SK-N-SH (cell line): Measurements from ENCODE around the gene ZP1. TPM values are rescaled to one million over a fixed set of nuclear protein-coding genes. Genes with fewer than 3 reads are reported as not detected.

Source experiments
- CTCF ChIA-PET: fragments of 300-600, 350-600 bp; formaldehyde crosslinking; extraction: SDS; loops from one replicate; lab custom pipeline; 2021; lab: Yijun Ruan, JAX
- POLR2A ChIA-PET: fragments of 350-600 bp; sonication (Branson Sonifier 250); formaldehyde crosslinking; extraction: SDS; loops from one replicate; lab custom pipeline; 2020; ENCODE audit warnings: antibody characterized with exemption, inconsistent platforms; lab: Yijun Ruan, JAX
- DNase-seq: peaks from one replicate; pipeline ENCODE4 v3.0.0; 2012
- H2AFZ ChIP-seq: fragments of 200-600 bp; sonication (generic); 2 replicates; pipeline ENCODE4 v1.8.1; 2016; ENCODE audit warnings: antibody characterized with exemption, mild to moderate bottlenecking, low read depth
- H3F3A ChIP-seq: fragments of 200-600 bp; sonication (generic); replicated peaks from 2 replicates; pipeline ENCODE3; 2016; ENCODE audit warnings: antibody characterized with exemption, mild to moderate bottlenecking; ENCODE audit not compliant: insufficient read depth
- H3K27ac ChIP-seq, 2 experiments: fragments of 200-500 bp in 1 of 2; fragments of 200-600 bp in 1 of 2; sonication (Bioruptor generic) in 1 of 2; sonication (generic), shearing (Covaris generic) in 1 of 2; 2 replicates each; pipeline versions ENCODE4 v1.5.1 to v1.6.1; 2014 to 2016; ENCODE audit warnings: low read depth in 2 of 2, inconsistent platforms in 1 of 2, low read length in 1 of 2, mild to moderate bottlenecking in 1 of 2, mixed read lengths in 1 of 2
- H3K27me3 ChIP-seq: fragments of 200-600 bp; sonication (generic), shearing (Covaris generic); 2 replicates; pipeline ENCODE4 v1.6.1; 2016; ENCODE audit warnings: mixed run types; ENCODE audit not compliant: insufficient read depth
- H3K36me3 ChIP-seq, 2 experiments: fragments of 200-500 bp in 1 of 2; fragments of 200-600 bp in 1 of 2; sonication (Bioruptor generic) in 1 of 2; sonication (generic) in 1 of 2; replicated peaks in 1 of 2; 2 replicates each; pipeline versions ENCODE3 to v1.5.1; 2014 to 2016; ENCODE audit warnings: low read length in 1 of 2, mild to moderate bottlenecking in 1 of 2; ENCODE audit not compliant: insufficient read depth in 2 of 2, control insufficient read depth in 1 of 2
- H3K4me1 ChIP-seq, 2 experiments: fragments of 200-500 bp in 1 of 2; fragments of 200-600 bp in 1 of 2; sonication (Bioruptor generic) in 1 of 2; sonication (generic), shearing (Covaris generic) in 1 of 2; 2 replicates each; pipeline versions ENCODE4 v1.5.1 to v1.6.1; 2014 to 2016; ENCODE audit warnings: low read depth in 1 of 2, low read length in 1 of 2, mixed run types in 1 of 2; ENCODE audit not compliant: insufficient read depth in 2 of 2, control insufficient read depth in 1 of 2
- H3K4me2 ChIP-seq: fragments of 200-600 bp; sonication (generic), shearing (Covaris generic); 2 replicates; pipeline ENCODE4 v1.6.1; 2017; ENCODE audit warnings: mixed run types
- H3K4me3 ChIP-seq, 2 experiments: fragments of 200-500 bp in 1 of 2; fragments of 200-600 bp in 1 of 2; sonication (Bioruptor generic) in 1 of 2; sonication (generic), shearing (Covaris generic) in 1 of 2; 2 replicates each; pipeline versions ENCODE4 v1.5.1 to v1.8.1; 2014 to 2016; ENCODE audit warnings: low read depth in 2 of 2, inconsistent platforms in 1 of 2, low read length in 1 of 2, mild to moderate bottlenecking in 1 of 2, mixed read lengths in 1 of 2, moderate library complexity in 1 of 2
- H3K79me2 ChIP-seq: fragments of 200-600 bp; sonication (generic); 2 replicates; pipeline ENCODE4 v1.8.1; 2017; ENCODE audit warnings: mild to moderate bottlenecking; ENCODE audit not compliant: insufficient read depth
- H3K9ac ChIP-seq: fragments of 200-600 bp; sonication (generic); 2 replicates; pipeline ENCODE4 v1.6.1; 2017; ENCODE audit warnings: mixed run types
- H3K9me2 ChIP-seq: fragments of 200-600 bp; sonication (generic); 2 replicates; pipeline ENCODE4 v1.6.1; 2017; ENCODE audit warnings: mixed run types
- H3K9me3 ChIP-seq: fragments of 200-600 bp; sonication (generic); 2 replicates; pipeline ENCODE4 v1.6.1; 2017; ENCODE audit warnings: mixed run types, mild to moderate bottlenecking, moderate library complexity
- H4K20me1 ChIP-seq: fragments of 200-600 bp; sonication (generic); 2 replicates; pipeline ENCODE4 v1.6.1; 2017; ENCODE audit warnings: mild to moderate bottlenecking, mixed run types; ENCODE audit not compliant: insufficient read depth
- ELF1 ChIP-seq: IDR thresholded peaks from 2 replicates; pipeline ENCODE4 v1.4.0; 2012
- EP300 ChIP-seq, 2 experiments: IDR thresholded peaks; 2 replicates each; pipeline versions ENCODE4 v1.4.0 to v1.6.1; 2012; ENCODE audit warnings: borderline replicate concordance in 1 of 2, low read depth in 1 of 2, low read length in 1 of 2
- EZH2phosphoT487 ChIP-seq: fragments of 200-600 bp; sonication (generic); IDR thresholded peaks from 2 replicates; pipeline ENCODE4 v1.6.1; 2017; ENCODE audit warnings: low read depth, mixed run types, mild to moderate bottlenecking, antibody characterized with exemption, moderate library complexity, borderline replicate concordance
- FOXM1 ChIP-seq: IDR thresholded peaks from 2 replicates; pipeline ENCODE4 v1.4.0; 2012; ENCODE audit warnings: low read depth, mild to moderate bottlenecking
- JUND ChIP-seq: IDR thresholded peaks from 2 replicates; pipeline ENCODE4 v1.4.0; 2012
- MEF2A ChIP-seq: IDR thresholded peaks from 2 replicates; pipeline ENCODE4 v1.4.0; 2012; ENCODE audit warnings: low read depth, borderline replicate concordance
- MXI1 ChIP-seq: IDR thresholded peaks from 2 replicates; pipeline ENCODE4 v1.6.1; 2012; ENCODE audit warnings: mild to moderate bottlenecking, low read depth, low read length, improper control_type of control experiment
- RCOR1 ChIP-seq: fragments of 150-350 bp; IDR thresholded peaks from 2 replicates; pipeline ENCODE4 v1.6.1; 2017; ENCODE audit warnings: antibody characterized with exemption, low read length
- SIN3A ChIP-seq: IDR thresholded peaks from 2 replicates; pipeline ENCODE4 v1.6.1; 2012; ENCODE audit warnings: low read depth, mild to moderate bottlenecking, low read length, moderate library complexity, borderline replicate concordance
- WGBS: methylation state at CpG from one replicate; pipeline ENCODE4 v1.1.6; 2017; ENCODE audit warnings: low lambda C conversion rate; 5-methylcytosine and 5-hydroxymethylcytosine counted together
- polyA plus RNA-seq, 3 experiments: library from polyadenylated mRNA; depleted of rRNA; stranded (reverse); fragments of >200 nt; gene quantifications; 2 replicates each; pipeline ENCODE4 v1.2.3, GENCODE V29; 2012
- TF ChIP-seq, protein P1 (sequence below): IDR thresholded peaks from 2 replicates; pipeline ENCODE4 v1.4.0; 2012; ENCODE audit warnings: low read depth
- TF ChIP-seq, protein P2 (sequence below): fragments of 150-350 bp; IDR thresholded peaks from 2 replicates; pipeline ENCODE4 v1.6.1; 2016; ENCODE audit warnings: mild to moderate bottlenecking, low read depth, low read length
- TF ChIP-seq, protein P3 (sequence below): IDR thresholded peaks from 2 replicates; pipeline ENCODE4 v1.4.0; 2012; ENCODE audit warnings: low read depth, borderline replicate concordance
- TF ChIP-seq, protein P4 (sequence below): IDR thresholded peaks from 2 replicates; pipeline ENCODE4 v1.6.1; 2012; ENCODE audit warnings: mild to moderate bottlenecking, low read depth, low read length, moderate library complexity
- TF ChIP-seq, protein P5 (sequence below): fragments of 200-600 bp; sonication (generic); IDR thresholded peaks from 2 replicates; pipeline ENCODE4 v1.6.1; 2017; ENCODE audit warnings: antibody characterized with exemption, mild to moderate bottlenecking, moderate library complexity

The ZP1 gene
- polyA plus RNA-seq, 1 of the 3 experiments (the other 2 are of a cell fraction) = not detected

DNA sequence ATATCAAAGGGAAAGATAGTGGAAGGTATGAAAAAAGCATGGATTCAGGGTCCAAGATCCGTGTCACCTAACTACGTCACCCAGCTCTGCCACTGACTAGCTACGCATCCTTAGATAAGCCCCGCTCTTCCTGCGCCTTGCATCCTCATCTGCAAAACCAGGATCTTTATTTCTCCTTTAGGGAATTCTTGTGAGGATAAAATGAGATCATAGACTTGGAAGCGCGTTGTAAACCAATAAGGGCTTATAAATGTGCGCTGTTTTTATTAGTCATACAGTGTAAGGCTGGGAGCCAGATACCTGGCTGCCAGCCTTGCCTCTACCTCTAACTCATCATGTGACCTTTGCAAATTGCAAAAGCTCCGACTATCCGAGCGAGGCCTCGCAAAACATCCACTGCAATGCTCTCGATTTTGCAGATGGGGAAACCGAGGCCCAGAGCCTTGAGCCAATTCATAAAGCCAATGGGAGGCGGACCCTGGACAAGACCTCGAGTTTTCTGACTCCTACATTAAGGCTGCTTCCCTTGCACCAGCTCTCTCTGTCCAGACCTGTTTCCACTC lies 38.3 kb downstream of the ZP1 start:
- TF ChIP-seq FOXM1 (no peak), MEF2A (no peak), EP300 (IDR thresholded peaks at IDR 0.05; ENCODE audit: borderline replicate concordance in 1 of 2, low read depth in 1 of 2, low read length in 1 of 2) (no peak), MXI1 (peak; percentile 15; the same call in 1 of the 2 replicates), RCOR1 (no peak)
- TF ChIP-seq, protein P1, sequence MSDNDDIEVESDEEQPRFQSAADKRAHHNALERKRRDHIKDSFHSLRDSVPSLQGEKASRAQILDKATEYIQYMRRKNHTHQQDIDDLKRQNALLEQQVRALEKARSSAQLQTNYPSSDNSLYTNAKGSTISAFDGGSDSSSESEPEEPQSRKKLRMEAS = no peak
- TF ChIP-seq, protein P2, sequence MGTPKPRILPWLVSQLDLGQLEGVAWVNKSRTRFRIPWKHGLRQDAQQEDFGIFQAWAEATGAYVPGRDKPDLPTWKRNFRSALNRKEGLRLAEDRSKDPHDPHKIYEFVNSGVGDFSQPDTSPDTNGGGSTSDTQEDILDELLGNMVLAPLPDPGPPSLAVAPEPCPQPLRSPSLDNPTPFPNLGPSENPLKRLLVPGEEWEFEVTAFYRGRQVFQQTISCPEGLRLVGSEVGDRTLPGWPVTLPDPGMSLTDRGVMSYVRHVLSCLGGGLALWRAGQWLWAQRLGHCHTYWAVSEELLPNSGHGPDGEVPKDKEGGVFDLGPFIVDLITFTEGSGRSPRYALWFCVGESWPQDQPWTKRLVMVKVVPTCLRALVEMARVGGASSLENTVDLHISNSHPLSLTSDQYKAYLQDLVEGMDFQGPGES = no peak
- TF ChIP-seq, protein P3, sequence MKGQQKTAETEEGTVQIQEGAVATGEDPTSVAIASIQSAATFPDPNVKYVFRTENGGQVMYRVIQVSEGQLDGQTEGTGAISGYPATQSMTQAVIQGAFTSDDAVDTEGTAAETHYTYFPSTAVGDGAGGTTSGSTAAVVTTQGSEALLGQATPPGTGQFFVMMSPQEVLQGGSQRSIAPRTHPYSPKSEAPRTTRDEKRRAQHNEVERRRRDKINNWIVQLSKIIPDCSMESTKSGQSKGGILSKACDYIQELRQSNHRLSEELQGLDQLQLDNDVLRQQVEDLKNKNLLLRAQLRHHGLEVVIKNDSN = peak; percentile 61; the same call in 1 of the 2 replicates
- Histone ChIP-seq H3K27ac (peak overlapping the region; percentile 83 to 90), H3K79me2 (peaks cover 43% of the 10 kb centered on the region), H3K4me1 (peaks cover 0 to 17% of the 10 kb centered on the region in 2 experiments; a peak in 2 of 4 replicates), H3K9me2 (no peaks in the 10 kb centered on the region), H3K9me3 (no peaks in the 10 kb centered on the region), H3K9ac (peak overlapping the region; percentile 89), H3F3A (no peaks in the 10 kb centered on the region), H4K20me1 (peaks cover 23% of the 10 kb centered on the region), H3K27me3 (no peaks in the 10 kb centered on the region), H3K36me3 (peaks cover 16 to 34% of the 10 kb centered on the region in 2 experiments), H3K4me2 (peak overlapping the region; percentile 92), H2AFZ (0 out of 2 replicates have a peak overlapping the region, but pooled peaks have one; percentile 54), H3K4me3 (peak overlapping the region; percentile 92 to 99)
- POLR2A ChIA-PET = interaction anchor here (1.1 to 2.2 kb wide), 2 partner anchors 9 to 256 kb away, joined by 3 to 8 read pairs; partner anchors contain the start of genes TMEM109 and VPS37C
- peak; percentile 60 for DNase-seq
- CTCF ChIA-PET = interaction anchor here (0.6 to 21.9 kb wide), 5 partner anchors 10 to 542 kb away, joined by 3 to 550 read pairs (median 5); partner anchors contain the start of gene CCDC86
- 3% methylated on average over 12 of the region's 16 CpGs for WGBS

DNA sequence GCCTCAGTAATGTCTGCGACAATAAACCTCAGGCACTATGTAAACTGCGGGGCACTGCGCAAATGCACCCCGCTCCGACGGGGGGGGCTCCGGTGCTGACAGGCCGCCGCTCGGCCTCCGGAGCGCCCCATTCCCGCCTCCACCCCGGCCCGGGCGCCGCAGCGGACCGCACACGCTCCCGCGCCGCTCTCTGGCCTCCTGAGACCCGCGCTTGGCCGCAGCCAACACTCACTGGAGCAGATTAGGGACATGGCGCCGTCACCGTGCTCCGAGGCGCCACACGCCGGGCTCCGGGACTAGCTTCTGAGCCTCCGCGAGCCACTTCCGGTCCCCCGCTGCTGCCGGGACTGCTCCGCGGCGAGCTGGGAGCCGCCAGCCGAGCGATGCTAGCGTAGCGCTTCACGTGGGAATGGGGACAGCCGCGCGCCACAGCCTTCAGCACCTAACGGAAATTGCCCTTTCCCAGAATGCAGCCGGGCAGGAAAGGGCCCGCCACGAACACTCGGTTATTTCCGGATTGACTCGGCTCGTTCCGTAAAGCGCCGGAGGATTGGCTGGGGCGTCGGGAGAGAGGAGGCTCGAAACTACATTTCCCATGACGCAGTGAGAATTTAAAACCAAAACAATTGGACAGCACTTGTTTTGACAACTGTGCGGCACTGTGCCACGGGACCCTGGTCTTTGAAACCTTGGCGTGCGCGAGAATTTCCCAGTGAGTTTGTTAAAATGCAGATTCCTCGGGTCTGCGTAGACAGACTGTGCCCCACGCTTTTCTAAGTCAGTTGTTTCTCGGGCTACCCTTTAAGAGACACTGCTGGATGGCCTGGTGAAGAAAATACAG lies 39.0 kb downstream of the ZP1 start, which contains the start of gene PRPF19:
Gene PRPF19 (minus strand): TSS at position 454 of the 841 bp plus-strand sequence. CDS start 203 bp downstream, at position 251.
- ChIA-PET POLR2A (interaction anchor here (2.2 kb wide), 1 partner anchor 8 kb away, joined by 8 read pairs; the partner anchor contains the start of gene TMEM109), CTCF (interaction anchor here (0.8 to 21.9 kb wide), 4 partner anchors 11 to 131 kb away, joined by 3 to 550 read pairs (median 7); partner anchors contain the start of gene CCDC86)
- no peaks in the 10 kb centered on the region for H3F3A ChIP-seq
- peak; percentile 97 for DNase-seq
- H3K4me3 ChIP-seq = peak within 1 kb of the TSS; percentile 92 to 99
- WGBS = 0% methylated on average over 18 of the region's 75 CpGs
- H3K79me2 ChIP-seq = peaks cover 43% of the 10 kb centered on the region
- no peaks in the 10 kb centered on the region for H3K9me2 ChIP-seq
- H4K20me1 ChIP-seq = peaks cover 23% of the 10 kb centered on the region
- H3K27me3 ChIP-seq = no peaks in the 10 kb centered on the region; the same call in 1 of the 2 replicates
- H3K4me2 ChIP-seq = peak within 1 kb of the TSS; percentile 92
- H3K27ac ChIP-seq = peak within 1 kb of the TSS; percentile 83 to 90
- peak within 1 kb of the TSS; percentile 83 for H2AFZ ChIP-seq
- peaks cover 9 to 26% of the 10 kb centered on the region in 2 experiments for H3K36me3 ChIP-seq
- peak within 1 kb of the TSS; percentile 89 for H3K9ac ChIP-seq
- H3K9me3 ChIP-seq = no peaks in the 10 kb centered on the region
- peaks cover 0 to 17% of the 10 kb centered on the region in 2 experiments; a peak in 2 of 4 replicates for H3K4me1 ChIP-seq
- TF ChIP-seq, protein P3 = peak; percentile 1; the same call in 1 of the 2 replicates
- no peak; the same call in 1 of the 2 replicates for TF ChIP-seq SIN3A
- TF ChIP-seq, protein P4, sequence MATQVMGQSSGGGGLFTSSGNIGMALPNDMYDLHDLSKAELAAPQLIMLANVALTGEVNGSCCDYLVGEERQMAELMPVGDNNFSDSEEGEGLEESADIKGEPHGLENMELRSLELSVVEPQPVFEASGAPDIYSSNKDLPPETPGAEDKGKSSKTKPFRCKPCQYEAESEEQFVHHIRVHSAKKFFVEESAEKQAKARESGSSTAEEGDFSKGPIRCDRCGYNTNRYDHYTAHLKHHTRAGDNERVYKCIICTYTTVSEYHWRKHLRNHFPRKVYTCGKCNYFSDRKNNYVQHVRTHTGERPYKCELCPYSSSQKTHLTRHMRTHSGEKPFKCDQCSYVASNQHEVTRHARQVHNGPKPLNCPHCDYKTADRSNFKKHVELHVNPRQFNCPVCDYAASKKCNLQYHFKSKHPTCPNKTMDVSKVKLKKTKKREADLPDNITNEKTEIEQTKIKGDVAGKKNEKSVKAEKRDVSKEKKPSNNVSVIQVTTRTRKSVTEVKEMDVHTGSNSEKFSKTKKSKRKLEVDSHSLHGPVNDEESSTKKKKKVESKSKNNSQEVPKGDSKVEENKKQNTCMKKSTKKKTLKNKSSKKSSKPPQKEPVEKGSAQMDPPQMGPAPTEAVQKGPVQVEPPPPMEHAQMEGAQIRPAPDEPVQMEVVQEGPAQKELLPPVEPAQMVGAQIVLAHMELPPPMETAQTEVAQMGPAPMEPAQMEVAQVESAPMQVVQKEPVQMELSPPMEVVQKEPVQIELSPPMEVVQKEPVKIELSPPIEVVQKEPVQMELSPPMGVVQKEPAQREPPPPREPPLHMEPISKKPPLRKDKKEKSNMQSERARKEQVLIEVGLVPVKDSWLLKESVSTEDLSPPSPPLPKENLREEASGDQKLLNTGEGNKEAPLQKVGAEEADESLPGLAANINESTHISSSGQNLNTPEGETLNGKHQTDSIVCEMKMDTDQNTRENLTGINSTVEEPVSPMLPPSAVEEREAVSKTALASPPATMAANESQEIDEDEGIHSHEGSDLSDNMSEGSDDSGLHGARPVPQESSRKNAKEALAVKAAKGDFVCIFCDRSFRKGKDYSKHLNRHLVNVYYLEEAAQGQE = peak; percentile 4; the same call in 1 of the 2 replicates
- TF ChIP-seq JUND = no peak
- TF ChIP-seq ELF1 = peak; percentile 75
- TF ChIP-seq, protein P5, sequence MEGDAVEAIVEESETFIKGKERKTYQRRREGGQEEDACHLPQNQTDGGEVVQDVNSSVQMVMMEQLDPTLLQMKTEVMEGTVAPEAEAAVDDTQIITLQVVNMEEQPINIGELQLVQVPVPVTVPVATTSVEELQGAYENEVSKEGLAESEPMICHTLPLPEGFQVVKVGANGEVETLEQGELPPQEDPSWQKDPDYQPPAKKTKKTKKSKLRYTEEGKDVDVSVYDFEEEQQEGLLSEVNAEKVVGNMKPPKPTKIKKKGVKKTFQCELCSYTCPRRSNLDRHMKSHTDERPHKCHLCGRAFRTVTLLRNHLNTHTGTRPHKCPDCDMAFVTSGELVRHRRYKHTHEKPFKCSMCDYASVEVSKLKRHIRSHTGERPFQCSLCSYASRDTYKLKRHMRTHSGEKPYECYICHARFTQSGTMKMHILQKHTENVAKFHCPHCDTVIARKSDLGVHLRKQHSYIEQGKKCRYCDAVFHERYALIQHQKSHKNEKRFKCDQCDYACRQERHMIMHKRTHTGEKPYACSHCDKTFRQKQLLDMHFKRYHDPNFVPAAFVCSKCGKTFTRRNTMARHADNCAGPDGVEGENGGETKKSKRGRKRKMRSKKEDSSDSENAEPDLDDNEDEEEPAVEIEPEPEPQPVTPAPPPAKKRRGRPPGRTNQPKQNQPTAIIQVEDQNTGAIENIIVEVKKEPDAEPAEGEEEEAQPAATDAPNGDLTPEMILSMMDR = no peak
- no peak for TF ChIP-seq EZH2phosphoT487
- TF ChIP-seq FOXM1 = no peak
